ACC112 (cell line): ENCODE measurements around the gene TYW1B.
"Not testable (repeated sequence)": the region's sequence is repeated elsewhere in the genome, so short reads cannot be mapped to it uniquely, and the experiment has no call there.

Experiments
- H2AFZ ChIP-seq: fragments of 200-600 bp; sonication (generic); one replicate; pipeline ENCODE4 v1.6.0; 2017; ENCODE audit warnings: antibody characterized with exemption, low read length; ENCODE audit not compliant: unreplicated experiment
- H3K27ac ChIP-seq: fragments of 200-600 bp; sonication (generic); 2 replicates; pipeline ENCODE4 v1.5.1; 2014; ENCODE audit warnings: low read depth, mild to moderate bottlenecking, antibody characterized with exemption, low read length, moderate library complexity
- H3K27me3 ChIP-seq: fragments of 200-600 bp; sonication (generic); 2 replicates; pipeline ENCODE4 v1.6.1; 2014; ENCODE audit warnings: mild to moderate bottlenecking, antibody characterized with exemption, low read length, moderate library complexity, mixed read lengths; ENCODE audit not compliant: insufficient read depth
- H3K36me3 ChIP-seq: fragments of 200-600 bp; sonication (generic); 2 replicates; pipeline ENCODE4 v1.6.1; 2016; ENCODE audit warnings: mild to moderate bottlenecking, antibody characterized with exemption, low read length, moderate library complexity, mixed read lengths; ENCODE audit not compliant: insufficient read depth
- H3K4me1 ChIP-seq: fragments of 200-600 bp; sonication (generic); one replicate; pipeline ENCODE4 v1.6.1; 2016; ENCODE audit warnings: low read length, mixed read lengths; ENCODE audit not compliant: insufficient read depth, unreplicated experiment, control insufficient read depth
- H3K4me3 ChIP-seq: fragments of 200-600 bp; sonication (generic); 2 replicates; pipeline ENCODE4 v1.5.1; 2014; ENCODE audit warnings: mild to moderate bottlenecking, low read depth, low read length
- H3K79me2 ChIP-seq: fragments of 200-600 bp; sonication (generic); one replicate; pipeline ENCODE4 v1.6.0; 2016; ENCODE audit warnings: low read length; ENCODE audit not compliant: control insufficient read depth, unreplicated experiment, insufficient read depth

TYW1B gene

GRCh38 chr7:72622532-72622931 lies 205.5 kb downstream of the TYW1B start:
- Histone ChIP-seq H3K79me2 (no peaks in the 10 kb centered on the region), H3K36me3 (no peaks in the 10 kb centered on the region), H3K27ac (no peak overlapping the region), H3K27me3 (no peaks in the 10 kb centered on the region), H3K4me3 (no peak overlapping the region), H2AFZ (no peak overlapping the region), H3K4me1 (no peaks in the 10 kb centered on the region)

GRCh38 chr7:72621761-72622187 lies 206.2 kb downstream of the TYW1B start:
- not testable (repeated sequence) for H3K27me3 ChIP-seq

GRCh38 chr7:72620923-72621322 lies 207.1 kb downstream of the TYW1B start:
- H3K27me3 ChIP-seq, H2AFZ ChIP-seq, H3K27ac ChIP-seq, H3K79me2 ChIP-seq, H3K36me3 ChIP-seq, H3K4me1 ChIP-seq, H3K4me3 ChIP-seq: not testable (repeated sequence)

More at GRCh38 chr7:72621761-72622187, 206.2 kb downstream of the TYW1B start:
- not testable (repeated sequence) for H2AFZ ChIP-seq, H3K4me1 ChIP-seq, H3K79me2 ChIP-seq, H3K27ac ChIP-seq, H3K4me3 ChIP-seq, H3K36me3 ChIP-seq

DNA sequence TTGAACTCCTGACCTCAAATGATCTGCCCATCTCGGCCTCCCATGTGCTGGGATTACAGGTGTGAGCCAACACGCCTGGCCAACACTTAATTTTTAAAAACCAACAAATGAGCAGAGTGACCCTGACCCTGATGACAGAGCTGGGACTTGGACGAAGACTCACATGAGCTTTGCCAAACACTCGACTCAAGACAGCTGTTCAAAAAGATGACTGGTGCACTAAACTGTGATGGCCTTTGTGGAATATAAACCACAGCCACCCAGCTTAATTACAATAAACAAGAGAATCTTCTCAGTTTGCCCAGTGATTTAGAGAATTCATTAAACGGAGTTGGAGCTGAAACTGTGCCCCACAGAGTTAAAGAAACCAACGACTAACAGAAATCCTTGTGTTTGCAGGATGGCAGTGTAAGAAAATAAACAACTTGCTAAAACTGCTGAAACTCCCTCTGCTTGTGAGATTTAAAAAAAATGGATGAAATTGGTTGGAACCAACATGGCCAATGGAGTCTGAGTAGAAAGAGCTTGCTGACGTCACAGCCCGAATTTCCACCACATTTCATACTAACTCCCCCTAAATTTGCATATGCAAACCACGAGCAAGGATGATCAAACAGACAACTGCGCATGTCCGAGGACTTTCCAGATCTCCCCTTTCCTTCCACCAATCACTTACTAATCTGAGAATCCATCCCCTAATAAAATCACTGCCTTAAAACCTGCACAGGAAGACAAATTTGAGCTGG lies 209.4 kb downstream of the TYW1B start:
- H3K36me3 ChIP-seq, H2AFZ ChIP-seq, H3K4me3 ChIP-seq, H3K27me3 ChIP-seq, H3K27ac ChIP-seq, H3K79me2 ChIP-seq, H3K4me1 ChIP-seq: not testable (repeated sequence)

DNA sequence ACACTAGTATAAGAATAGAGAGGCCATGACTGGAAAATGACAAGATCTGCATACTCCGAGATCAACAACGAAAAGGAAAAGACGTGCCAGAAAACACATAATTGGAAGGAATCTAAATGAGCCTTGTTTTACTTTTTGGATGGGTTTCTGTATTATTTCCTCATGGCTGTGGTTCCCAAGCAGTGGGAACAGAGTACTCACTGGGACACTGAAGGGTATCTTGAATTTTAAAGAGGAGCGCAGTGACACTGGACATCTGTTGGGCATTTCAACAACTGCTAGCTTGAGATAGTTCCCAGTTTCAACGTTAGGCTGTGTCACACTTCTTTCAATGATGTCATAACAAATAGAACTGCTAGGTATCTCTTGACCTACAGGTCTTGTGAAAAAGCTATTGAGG lies 218.2 kb downstream of the TYW1B start:
- H3K4me3 ChIP-seq, H3K27ac ChIP-seq, H3K36me3 ChIP-seq, H3K27me3 ChIP-seq, H2AFZ ChIP-seq, H3K4me1 ChIP-seq, H3K79me2 ChIP-seq: not testable (repeated sequence)

GRCh38 chr7:72607988-72608387 lies 220.0 kb downstream of the TYW1B start:
- H3K79me2 ChIP-seq, H3K27me3 ChIP-seq, H3K27ac ChIP-seq, H3K4me3 ChIP-seq, H2AFZ ChIP-seq, H3K36me3 ChIP-seq, H3K4me1 ChIP-seq: not testable (repeated sequence)

GRCh38 chr7:72605863-72606431 lies 222.1 kb downstream of the TYW1B start:
- not testable (repeated sequence) for H3K79me2 ChIP-seq, H3K27ac ChIP-seq, H2AFZ ChIP-seq, H3K4me1 ChIP-seq, H3K27me3 ChIP-seq, H3K36me3 ChIP-seq, H3K4me3 ChIP-seq

DNA sequence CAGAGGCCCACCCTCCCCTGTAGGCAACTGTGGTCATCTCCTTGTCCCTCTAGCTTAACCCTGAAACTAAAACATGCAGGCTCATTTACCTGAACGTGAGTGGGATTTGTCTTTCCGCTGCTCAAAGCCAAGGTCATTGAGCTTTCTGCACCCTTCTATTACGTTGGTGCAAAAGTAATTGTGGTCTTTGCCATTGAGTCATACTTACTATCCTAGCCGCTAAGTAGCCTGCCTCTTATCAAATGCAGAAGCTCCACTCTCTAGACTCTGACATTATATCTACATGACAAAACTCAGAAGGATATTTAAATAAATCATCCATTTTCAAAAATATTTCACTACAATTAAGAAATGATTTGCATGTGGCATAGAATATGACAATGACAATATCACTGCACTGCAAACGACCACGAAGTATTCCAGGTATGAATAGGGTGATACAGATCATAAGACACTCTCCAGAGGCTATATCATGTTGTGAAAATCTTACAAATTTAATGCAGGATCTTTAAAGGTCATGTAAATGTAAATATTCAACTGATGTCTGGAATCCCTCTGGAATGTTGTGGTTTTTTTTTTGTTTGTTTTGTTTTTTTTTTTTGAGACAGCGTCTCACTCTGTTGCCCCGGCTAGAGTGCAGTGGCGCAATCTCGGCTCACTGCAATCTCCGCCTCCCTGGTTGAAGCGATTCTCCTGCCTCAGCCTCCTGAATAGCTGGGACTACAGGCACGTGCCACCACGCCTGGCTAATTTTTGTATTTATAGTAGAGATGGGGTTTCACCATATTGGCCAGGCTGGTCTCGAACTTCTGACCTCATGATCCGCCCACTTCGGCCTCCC lies 223.0 kb downstream of the TYW1B start:
- H3K27ac ChIP-seq, H3K4me3 ChIP-seq, H3K4me1 ChIP-seq, H3K36me3 ChIP-seq, H3K79me2 ChIP-seq, H2AFZ ChIP-seq, H3K27me3 ChIP-seq: not testable (repeated sequence)

DNA sequence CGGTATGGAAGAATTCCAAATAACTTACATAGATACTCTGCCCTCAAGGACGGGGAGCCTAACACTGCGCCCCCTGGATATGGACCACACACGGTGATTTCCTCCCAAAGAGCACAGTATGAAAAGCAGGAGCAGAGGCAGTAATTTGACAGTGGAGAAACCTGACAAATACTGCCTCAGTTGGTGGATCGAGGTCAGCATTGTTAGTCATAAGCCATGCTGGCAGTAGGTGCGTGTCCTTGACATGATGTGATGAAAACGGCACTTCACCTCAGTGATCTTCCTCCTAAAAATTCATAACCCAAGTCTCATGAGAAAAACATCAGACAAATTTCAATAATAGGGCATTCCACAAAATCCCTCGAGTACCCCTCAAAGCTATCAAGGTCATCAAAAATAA lies 224.5 kb downstream of the TYW1B start:
- H3K4me3 ChIP-seq, H3K36me3 ChIP-seq, H2AFZ ChIP-seq, H3K27me3 ChIP-seq, H3K27ac ChIP-seq, H3K79me2 ChIP-seq, H3K4me1 ChIP-seq: not testable (repeated sequence)

DNA sequence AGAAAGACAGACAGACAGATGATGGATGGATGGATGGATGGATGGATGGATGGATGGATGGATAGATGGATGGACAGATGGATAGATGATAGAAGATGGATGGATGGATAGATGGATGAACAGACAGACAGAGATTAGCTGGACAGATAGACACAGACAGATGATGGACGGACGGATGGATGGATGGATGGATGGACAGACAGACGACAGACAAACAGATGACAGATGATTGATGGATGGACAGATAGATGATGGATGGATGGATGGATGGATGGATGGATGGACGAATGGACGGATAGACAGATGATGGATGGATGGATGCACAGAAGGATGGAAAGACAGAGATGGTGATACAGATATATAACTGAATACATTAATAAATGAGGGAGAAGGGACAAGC lies 224.9 kb downstream of the TYW1B start:
- Histone ChIP-seq H3K27me3 (no peaks in the 10 kb centered on the region), H3K4me1 (no peaks in the 10 kb centered on the region), H3K79me2 (no peaks in the 10 kb centered on the region), H2AFZ (no peak overlapping the region), H3K4me3 (no peak overlapping the region), H3K36me3 (no peaks in the 10 kb centered on the region), H3K27ac (no peak overlapping the region)

- H3K4me3 ChIP-seq, H3K79me2 ChIP-seq: not testable (repeated sequence)
These were observed 226.3 kb downstream of the TYW1B start for GRCh38 chr7:72601683-72602082.

More at GRCh38 chr7:72601683-72602082, 226.3 kb downstream of the TYW1B start:
- H2AFZ ChIP-seq, H3K4me1 ChIP-seq, H3K27ac ChIP-seq, H3K36me3 ChIP-seq, H3K27me3 ChIP-seq: not testable (repeated sequence)
